A549 treated with AZD9567 at 1 μM for 4 hours (cell line): Measurements from ENCODE around the gene THY1. TPM values are rescaled to one million over a fixed set of nuclear protein-coding genes. Genes with fewer than 3 reads are reported as not detected.

Experiments used
- total RNA-seq: library from RNA; stranded (reverse); fragments of 200-300 nt; extraction: Qiagen RNA extraction; gene quantifications from 5 replicates; pipeline ENCODE4 v1.2.3, GENCODE V29; 2022; ENCODE audit not compliant: insufficient read depth

The THY1 gene
- total RNA-seq: 10.5 to 16.3 TPM (median 12.8 TPM) in 5 replicates

GRCh38 chr11:119422809-119423508 lies at the start of gene THY1:
THY1 (minus strand) TSS chr11:119423172; CDS start chr11:119420905, 2,267 bp downstream.

GRCh38 chr11:119381181-119381988 lies 41.6 kb downstream of the THY1 start, which contains the start of gene USP2:
USP2 (minus strand) TSS chr11:119381690; CDS start chr11:119373480, 8,210 bp downstream.

Other genes with a start within 250 kb of the THY1 start
- 0.07 to 0.21 TPM (median 0.10 TPM) in 4 of 5 replicates, not detected in the other for gene NHERF4, start 237.7 kb downstream of the THY1 start, total RNA-seq
- 6.6 to 8.6 TPM (median 8.3 TPM) in 5 replicates for gene CBL, start 216.8 kb downstream of the THY1 start, total RNA-seq
- 6.6 to 11.8 TPM (median 11.1 TPM) in 5 replicates for gene MCAM, start 106.0 kb downstream of the THY1 start, total RNA-seq
- 27.3 to 37.4 TPM (median 33.9 TPM) in 5 replicates for gene RNF26, start 88.6 kb downstream of the THY1 start, total RNA-seq
- not detected in 5 replicates for gene C1QTNF5, start 82.3 kb downstream of the THY1 start, total RNA-seq
- gene MFRP, start 76.5 kb downstream of the THY1 start, total RNA-seq: not detected in 5 replicates
- gene USP2, start 41.5 kb downstream of the THY1 start, total RNA-seq: 0.39 to 2.7 TPM (median 0.54 TPM) in 5 replicates